Colon (tissue), 2 donors: ENCODE results near the gene CAMTA1.

Source experiments
- FAIRE-seq: peaks from 2 replicates; lab custom pipeline; 2012; peaks lifted over from hg19 to GRCh38; lab: Jason Lieb, UNC
- donor health status: control.
- donor health status: control.

CAMTA1 gene

GRCh38 chr1:6779089-6779805, 6.0 kb upstream of the CAMTA1 start:
- no peak for FAIRE-seq

GRCh38 chr1:6782151-6782550, 3.1 kb upstream of the CAMTA1 start:
- no peak for FAIRE-seq

DNA sequence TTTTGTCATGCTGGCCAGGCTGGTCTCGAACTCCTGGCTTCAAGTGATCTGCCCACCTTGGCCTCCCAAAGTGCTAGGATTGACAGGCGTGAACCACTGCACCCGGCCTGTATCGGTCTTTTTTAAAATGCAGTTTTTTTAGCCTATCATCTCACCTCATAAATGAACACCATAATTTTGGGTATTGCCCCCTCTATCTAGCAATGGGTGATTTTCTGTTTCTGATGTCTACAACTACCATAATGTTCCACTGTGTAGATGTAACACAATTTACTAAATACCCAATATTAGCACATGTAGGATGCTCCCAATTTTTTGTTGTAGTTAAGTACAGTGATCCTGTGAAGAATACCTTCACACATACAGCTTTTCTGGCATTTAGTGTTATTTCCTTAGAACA, 2.0 kb upstream of the CAMTA1 start:
- no peak for FAIRE-seq

- no peak for FAIRE-seq
Observed at GRCh38 chr1:6783936-6784559, 1.2 kb upstream of the CAMTA1 start.

DNA sequence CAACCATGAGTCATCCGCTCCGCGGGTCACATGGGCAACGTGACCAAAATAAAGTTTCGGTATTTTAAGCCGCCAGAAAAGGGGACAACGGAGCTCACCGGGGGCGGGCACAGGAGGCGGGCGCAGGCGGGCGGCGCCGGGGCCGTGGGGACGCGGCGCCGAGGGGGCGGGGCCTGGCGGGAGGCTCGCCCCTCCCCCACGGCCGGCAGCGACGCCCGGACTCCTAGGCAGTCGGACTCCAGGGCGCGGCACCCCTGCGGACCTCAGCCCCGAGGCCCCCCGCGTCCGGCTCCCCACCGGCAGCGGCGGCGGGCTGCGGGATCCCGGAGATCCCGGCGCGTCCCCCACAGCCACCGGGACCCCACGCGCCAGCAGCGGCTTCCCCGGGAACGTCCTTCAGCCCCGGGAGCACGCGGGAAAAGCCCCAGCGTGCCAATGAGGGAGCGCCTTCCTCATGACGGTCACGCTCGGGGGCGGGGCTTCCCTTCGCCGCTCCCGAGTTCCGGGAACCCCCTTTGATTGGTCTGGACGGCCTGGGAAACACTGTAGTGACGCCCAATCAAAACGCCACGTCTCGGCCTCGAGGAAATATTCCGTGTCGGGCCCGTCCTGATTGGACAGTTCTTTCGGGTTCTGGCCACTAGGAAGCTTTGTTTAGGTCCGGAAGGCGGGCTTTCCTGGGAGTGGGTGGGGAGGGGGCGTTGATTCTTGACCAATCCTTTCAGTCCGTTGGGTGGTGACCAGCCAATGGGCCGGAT, 515 bp upstream of the CAMTA1 start:
- peak; percentile 95 for FAIRE-seq

DNA sequence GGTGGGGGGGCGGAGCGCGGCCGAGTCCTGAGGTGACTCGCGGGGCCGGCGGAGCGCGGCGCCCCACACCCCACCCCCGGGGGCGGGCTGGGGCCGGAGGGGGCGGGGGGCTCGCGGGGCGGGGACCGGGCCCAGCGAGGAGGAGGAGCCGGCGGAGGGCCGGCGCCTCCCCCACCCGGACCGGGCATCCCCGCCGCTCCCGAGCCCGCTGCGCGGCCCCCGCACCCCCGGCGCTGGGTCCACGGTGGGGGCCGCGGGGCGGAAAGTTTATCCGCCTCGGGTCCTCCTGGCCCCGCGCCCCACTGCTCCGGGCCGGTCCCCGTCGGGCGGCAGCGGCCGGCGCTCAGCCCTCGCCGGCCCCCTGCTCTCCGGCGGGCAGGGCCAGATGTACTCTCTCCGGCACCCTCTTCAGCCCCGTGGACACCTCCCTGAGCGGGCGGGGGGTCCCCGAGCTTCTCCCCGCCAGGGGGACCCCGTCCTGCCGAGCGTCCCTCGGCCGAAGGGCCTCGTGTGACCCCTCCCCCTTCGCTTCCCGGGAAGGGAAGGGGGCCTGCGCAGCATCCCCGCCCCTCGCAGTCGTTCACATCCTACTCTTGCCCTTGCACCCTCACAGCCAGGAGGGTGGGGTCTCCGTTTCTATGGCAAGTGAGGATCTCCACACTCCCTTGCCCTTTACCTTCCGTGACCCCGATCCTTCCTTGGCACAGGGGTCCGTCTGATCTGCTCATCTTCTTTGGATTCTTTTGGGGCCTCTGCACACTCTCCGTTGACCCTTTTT, 663 bp downstream of the CAMTA1 start:
- FAIRE-seq, result no peak

DNA sequence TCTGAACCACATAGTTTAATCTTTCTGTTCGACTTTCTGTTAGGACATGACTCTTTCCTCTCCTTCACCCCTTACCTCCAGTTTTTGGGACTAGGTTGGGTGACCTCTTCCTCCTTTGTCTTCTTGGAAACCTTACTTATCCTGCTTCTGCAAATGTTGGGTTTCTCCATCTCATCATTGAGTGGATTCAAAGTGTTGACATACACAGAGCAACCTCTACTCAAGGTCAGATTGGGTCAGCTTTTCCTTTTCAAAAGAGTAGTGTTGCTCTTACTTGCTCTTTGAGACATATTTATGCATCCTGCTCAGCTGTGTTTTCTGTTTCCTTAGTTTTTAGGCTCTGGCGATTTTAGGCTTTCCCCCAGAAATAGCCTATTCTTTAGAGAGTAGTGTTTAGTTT, 3.7 kb downstream of the CAMTA1 start:
- no peak for FAIRE-seq

DNA sequence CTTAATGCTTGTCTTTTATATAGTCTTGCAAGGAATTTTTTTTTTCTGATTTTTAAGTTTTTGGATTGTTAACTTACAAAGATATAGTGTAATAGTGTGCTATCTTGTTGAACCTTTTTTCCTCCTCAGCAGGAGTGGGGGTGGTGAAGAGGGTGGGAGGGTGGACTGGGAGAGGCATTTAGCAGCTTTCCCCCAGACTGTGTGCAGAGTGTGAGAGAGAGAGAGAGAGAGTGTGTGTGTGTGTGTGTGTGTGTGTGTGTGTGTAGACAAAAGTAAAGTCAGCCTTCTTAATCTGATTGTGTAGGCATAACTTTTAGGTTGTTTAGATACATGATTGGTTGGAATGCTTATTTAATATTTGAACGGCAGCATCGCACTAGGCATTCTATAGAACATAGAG, 4.9 kb downstream of the CAMTA1 start:
- no peak for FAIRE-seq

- peak; percentile 33 for FAIRE-seq
Observed at GRCh38 chr1:6794164-6794563, 8.9 kb downstream of the CAMTA1 start.

DNA sequence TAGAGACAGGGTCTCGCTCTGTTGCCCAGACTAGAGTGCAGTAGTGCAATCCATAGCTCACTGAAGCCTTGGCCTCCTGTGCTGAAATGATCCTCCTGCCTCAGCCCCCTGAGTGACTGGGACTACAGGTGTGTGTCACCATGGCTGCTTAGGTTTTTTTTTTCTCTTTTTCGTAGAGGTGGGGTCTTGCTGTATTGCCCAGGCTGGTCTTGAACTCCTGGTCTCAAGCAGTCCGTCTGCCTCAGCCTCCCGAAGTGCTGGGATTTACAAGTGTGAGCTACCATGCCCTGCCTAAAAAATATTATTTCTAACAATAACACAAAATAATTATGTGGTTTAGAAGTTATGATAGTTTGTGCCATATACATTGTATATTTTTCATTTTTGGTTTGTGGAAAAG, 9.9 kb downstream of the CAMTA1 start:
- no peak for FAIRE-seq

- no peak for FAIRE-seq
Observed at GRCh38 chr1:6795661-6796060, 10.4 kb downstream of the CAMTA1 start.

DNA sequence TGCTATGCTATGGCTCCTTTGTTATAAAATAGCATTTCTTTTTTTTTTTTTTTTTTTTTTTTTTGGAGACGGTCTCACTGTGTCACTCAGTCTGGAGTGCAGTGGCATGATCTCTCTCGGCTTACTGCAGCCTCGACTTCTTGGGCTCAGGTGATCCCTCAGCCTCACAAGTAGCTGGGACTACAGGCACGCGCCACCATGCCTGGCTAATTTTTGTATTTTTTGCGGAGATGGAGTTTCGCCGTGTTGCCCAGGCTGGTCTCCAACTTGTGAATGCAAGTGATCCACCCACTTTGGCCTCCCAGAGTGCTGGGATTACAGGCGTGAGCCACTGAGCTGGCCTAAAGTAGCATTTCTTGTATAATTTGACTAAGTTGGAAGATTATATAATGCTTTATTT, 10.8 kb downstream of the CAMTA1 start:
- no peak for FAIRE-seq

DNA sequence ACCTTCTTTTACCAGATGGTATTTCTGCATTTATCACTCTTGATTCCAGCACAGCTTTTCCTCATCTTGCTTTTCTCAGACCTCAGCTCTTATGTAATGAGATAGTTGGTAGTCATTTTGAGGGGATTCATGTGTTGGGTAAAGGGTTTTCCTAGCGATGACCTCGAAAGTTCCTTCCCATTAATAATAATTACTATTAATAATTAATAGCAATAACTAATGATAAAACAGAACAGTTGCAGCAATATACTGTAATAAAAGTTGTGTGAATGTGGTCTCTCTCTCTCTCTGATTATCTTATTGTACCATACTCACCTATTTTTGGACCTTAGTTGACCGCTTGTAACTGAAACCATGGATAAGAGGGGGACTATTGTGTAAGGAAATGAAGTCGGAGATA, 14.2 kb downstream of the CAMTA1 start:
- no peak for FAIRE-seq

DNA sequence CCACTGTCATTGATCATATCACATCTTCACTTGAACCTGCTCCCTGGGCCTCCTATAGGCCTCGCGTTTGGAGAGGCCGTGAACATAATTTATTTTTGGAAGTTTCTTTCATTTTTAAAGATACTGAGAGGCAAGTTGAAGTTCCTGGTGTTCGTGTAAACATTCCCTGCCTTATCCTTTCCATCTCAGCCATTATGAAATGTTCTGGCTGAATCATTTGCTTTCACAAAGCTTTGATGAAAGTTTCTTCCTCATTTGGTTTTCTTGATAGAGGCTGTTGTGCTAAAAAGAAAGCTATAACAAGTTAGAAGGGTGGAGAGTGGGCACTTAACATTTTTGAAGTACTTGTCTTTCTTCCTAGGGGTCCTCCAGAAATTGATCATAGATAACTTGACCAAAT, 15.5 kb downstream of the CAMTA1 start:
- FAIRE-seq, result no peak

DNA sequence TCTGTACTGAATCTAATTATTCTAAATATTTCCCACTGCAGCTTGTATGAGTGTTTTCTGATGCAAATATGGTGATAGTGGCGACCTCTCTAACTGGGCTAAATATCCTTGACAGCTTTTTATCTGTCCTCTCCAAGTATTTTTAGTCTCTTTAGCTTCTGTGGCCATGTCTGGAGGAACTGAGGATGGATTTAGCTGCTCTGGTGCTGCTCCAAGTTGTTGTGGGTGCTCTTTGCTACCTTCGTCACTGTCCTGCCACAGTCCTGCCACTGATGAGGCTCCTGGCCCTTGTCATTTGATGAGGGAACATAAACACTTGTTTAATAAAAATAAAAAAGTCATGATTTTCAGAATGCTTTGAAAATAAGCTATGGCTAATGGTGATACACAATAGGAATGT, 15.9 kb downstream of the CAMTA1 start:
- FAIRE-seq, result no peak

DNA sequence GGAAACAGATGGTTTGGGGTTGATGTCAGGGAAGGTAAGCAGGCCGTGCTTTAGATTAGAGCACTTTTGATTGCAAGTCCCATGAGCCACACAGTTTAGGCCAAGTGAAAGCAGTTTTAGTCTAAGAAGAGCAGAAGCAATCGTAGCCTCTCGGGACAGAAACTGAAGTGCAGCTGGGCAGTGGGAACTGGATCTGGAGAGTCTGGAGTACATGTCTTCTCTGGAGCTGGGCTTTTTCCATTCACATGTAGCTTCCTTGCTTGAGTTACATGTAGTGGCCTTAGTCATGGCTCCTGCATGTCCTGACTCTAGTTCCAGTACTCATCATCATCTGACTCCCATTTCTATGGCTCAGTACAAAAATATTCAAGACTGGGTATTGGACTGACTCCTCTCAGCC, 16.7 kb downstream of the CAMTA1 start:
- no peak for FAIRE-seq

DNA sequence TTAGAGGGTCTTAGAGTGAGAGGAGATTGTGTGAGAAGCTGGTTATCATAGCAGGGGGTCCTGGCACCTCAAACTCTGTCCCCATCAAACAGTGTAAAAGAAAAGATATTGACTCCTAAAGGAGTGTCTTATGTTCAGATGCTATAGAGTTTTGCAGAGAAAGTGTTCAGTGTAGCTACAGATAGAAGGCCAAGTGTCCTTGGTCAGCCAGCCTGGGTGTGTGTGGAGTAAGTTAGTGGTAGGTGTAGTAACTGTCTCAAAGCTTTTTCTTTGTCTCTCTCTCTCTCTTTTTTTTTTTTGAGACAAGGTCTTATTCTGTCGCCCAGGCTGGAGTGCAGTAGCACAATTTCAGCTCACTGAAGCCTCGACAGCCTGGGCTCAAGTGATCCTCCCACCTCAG, 17.2 kb downstream of the CAMTA1 start:
- FAIRE-seq, result no peak

- FAIRE-seq, result no peak
Observed at GRCh38 chr1:6802893-6803292, 17.6 kb downstream of the CAMTA1 start.

- FAIRE-seq, result no peak
Observed at GRCh38 chr1:6803357-6803756, 18.1 kb downstream of the CAMTA1 start.

GRCh38 chr1:6805004-6805416, 19.8 kb downstream of the CAMTA1 start:
- no peak for FAIRE-seq

DNA sequence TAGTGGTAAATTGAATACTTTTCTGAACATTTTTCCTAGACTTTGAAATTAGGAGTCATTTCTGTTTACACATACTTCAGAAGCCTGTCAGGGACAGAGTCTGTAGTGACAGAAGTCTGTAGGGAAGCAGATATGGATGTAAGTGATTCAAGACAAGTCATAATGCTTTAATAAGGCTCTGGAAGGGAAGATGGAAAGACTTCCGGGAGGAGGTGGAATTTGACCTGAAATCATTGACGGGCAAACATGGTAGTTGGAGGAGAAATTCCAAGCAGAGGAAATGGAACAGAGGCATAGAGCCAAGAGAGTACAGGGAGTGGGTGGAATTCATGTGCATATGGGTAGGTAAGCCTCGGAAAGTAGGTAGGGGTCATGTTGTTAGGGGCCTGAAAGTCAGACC, 22.5 kb downstream of the CAMTA1 start:
- FAIRE-seq, result no peak

DNA sequence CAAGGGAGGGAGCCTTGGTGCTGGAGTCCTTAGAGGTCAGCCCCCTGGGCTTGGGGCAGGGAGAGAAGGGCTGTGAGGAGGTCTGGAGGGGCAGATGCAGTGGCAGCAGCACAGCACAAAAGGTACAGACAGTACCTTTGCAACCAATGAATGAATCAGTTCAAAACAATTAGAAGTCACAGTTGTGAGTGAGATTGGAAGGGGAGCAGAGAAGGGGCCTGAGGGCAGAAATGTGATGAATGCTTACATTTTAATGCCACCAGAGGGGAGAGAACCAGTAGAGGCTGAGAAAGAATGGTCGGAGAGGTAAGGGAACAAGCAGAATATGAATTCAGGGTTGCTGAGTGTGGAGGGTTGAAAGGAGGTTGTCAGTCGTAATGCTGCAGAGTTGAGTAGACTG, 24.2 kb downstream of the CAMTA1 start:
- FAIRE-seq, result no peak
